OCI-LY3 (cell line): ENCODE data around the gene FN1.

Experiments
- H2AFZ ChIP-seq: fragments of 200-600, 300-600 bp; shearing (Covaris generic); 2 replicates; pipeline ENCODE4 v1.6.0; 2014; ENCODE audit warnings: antibody characterized with exemption, low read depth, low read length
- H3K27ac ChIP-seq: fragments of 200-600, 300-600 bp; sonication (generic); 2 replicates; pipeline ENCODE4 v1.5.1; 2014; ENCODE audit warnings: mild to moderate bottlenecking, low read length, moderate library complexity, mixed read lengths
- H3K27me3 ChIP-seq: fragments of 200-600, 300-600 bp; sonication (generic); 2 replicates; pipeline ENCODE4 v1.6.1; 2014; ENCODE audit warnings: low read depth, low read length, mixed read lengths
- H3K36me3 ChIP-seq: fragments of 200-600, 300-600 bp; sonication (generic); replicated peaks from 2 replicates; pipeline ENCODE3; 2014; ENCODE audit warnings: low read depth, low read length, mixed read lengths
- H3K4me1 ChIP-seq: fragments of 300-600, 200-600 bp; sonication (generic); 2 replicates; pipeline ENCODE4 v1.6.1; 2014; ENCODE audit warnings: low read length, mixed read lengths
- H3K4me2 ChIP-seq: fragments of 200-600, 300-600 bp; sonication (generic); 2 replicates; pipeline ENCODE4 v1.6.1; 2014; ENCODE audit warnings: low read length, mixed read lengths
- H3K4me3 ChIP-seq: fragments of 300-600, 200-600 bp; sonication (generic); 2 replicates; pipeline ENCODE4 v1.5.1; 2014; ENCODE audit warnings: antibody characterized with exemption, mild to moderate bottlenecking, low read length, moderate library complexity
- H3K79me2 ChIP-seq: fragments of 300-600, 200-600 bp; shearing (Covaris generic); 2 replicates; pipeline ENCODE4 v1.6.1; 2014; ENCODE audit warnings: mild to moderate bottlenecking, low read length, mixed read lengths
- H3K9ac ChIP-seq: fragments of 300-600, 200-600 bp; shearing (Covaris generic); 2 replicates; pipeline ENCODE4 v1.6.0; 2014; ENCODE audit warnings: mild to moderate bottlenecking, low read length, moderate library complexity
- H3K9me3 ChIP-seq: fragments of 200-600, 300-600 bp; shearing (Covaris generic); 2 replicates; pipeline ENCODE4 v1.6.1; 2014; ENCODE audit warnings: low read length, mixed read lengths; ENCODE audit not compliant: insufficient read depth
- H4K20me1 ChIP-seq: fragments of 200-600, 300-600 bp; sonication (generic); 2 replicates; pipeline ENCODE4 v1.6.1; 2016; ENCODE audit warnings: low read length, mixed read lengths; ENCODE audit not compliant: insufficient read depth
- EZH2phosphoT487 ChIP-seq: fragments of 200-600 bp; shearing (Covaris generic); IDR thresholded peaks from 2 replicates; pipeline ENCODE4 v1.6.1; 2018; ENCODE audit warnings: antibody characterized with exemption, mixed run types, low read depth
- TF ChIP-seq, protein P1 (sequence below): fragments of 200-600, 300-600 bp; sonication (generic); IDR thresholded peaks from 2 replicates; pipeline ENCODE4 v1.5.1; 2014; ENCODE audit warnings: antibody characterized with exemption, low read length, low read depth

Gene FN1

GRCh38 chr2:215328066-215328465 is 107.8 kb downstream of the FN1 start:
- H3K36me3 ChIP-seq, result peaks cover 32% of the 10 kb centered on the region
- peaks cover 4% of the 10 kb centered on the region; the same call in 1 of the 2 replicates for H3K4me1 ChIP-seq
- H3K27ac ChIP-seq, result no peak overlapping the region
- H3K4me2 ChIP-seq, result no peak overlapping the region
- no peaks in the 10 kb centered on the region for H3K9me3 ChIP-seq
- TF ChIP-seq, protein P1, sequence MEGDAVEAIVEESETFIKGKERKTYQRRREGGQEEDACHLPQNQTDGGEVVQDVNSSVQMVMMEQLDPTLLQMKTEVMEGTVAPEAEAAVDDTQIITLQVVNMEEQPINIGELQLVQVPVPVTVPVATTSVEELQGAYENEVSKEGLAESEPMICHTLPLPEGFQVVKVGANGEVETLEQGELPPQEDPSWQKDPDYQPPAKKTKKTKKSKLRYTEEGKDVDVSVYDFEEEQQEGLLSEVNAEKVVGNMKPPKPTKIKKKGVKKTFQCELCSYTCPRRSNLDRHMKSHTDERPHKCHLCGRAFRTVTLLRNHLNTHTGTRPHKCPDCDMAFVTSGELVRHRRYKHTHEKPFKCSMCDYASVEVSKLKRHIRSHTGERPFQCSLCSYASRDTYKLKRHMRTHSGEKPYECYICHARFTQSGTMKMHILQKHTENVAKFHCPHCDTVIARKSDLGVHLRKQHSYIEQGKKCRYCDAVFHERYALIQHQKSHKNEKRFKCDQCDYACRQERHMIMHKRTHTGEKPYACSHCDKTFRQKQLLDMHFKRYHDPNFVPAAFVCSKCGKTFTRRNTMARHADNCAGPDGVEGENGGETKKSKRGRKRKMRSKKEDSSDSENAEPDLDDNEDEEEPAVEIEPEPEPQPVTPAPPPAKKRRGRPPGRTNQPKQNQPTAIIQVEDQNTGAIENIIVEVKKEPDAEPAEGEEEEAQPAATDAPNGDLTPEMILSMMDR, result no peak
- TF ChIP-seq EZH2phosphoT487, result no peak
- H3K27me3 ChIP-seq, result no peaks in the 10 kb centered on the region
- H3K79me2 ChIP-seq, result peaks cover 80% of the 10 kb centered on the region
- H3K9ac ChIP-seq, result no peak overlapping the region
- no peaks in the 10 kb centered on the region for H4K20me1 ChIP-seq
- H3K4me3 ChIP-seq, result no peak overlapping the region
- no peak overlapping the region for H2AFZ ChIP-seq

DNA sequence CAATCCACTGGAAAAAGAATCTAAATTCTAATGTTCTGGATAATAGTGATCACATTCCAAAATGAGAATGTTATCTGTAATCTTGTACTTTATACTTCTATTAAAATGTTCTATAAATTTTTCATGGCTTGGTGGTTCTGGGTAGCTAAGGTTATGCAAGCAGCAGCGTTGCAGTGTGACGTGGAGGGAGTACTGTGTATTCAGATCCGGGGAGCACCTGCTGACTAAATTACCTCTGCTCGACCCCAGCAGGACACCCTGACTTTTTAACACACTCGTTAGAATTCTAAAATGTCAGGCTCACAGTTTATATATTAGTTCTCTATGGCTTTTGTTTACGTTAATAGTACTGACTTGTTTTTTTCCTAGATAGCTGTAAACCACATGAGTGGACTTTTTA is 111.1 kb downstream of the FN1 start:
- no peaks in the 10 kb centered on the region for H4K20me1 ChIP-seq
- H3K4me3 ChIP-seq, result no peak overlapping the region
- peaks cover 84% of the 10 kb centered on the region for H3K79me2 ChIP-seq
- no peak overlapping the region for H3K9ac ChIP-seq
- H3K4me1 ChIP-seq, result no peaks in the 10 kb centered on the region
- H3K27ac ChIP-seq, result no peak overlapping the region
- no peaks in the 10 kb centered on the region for H3K27me3 ChIP-seq
- H3K4me2 ChIP-seq, result no peak overlapping the region
- TF ChIP-seq, protein P1, result no peak
- no peak for TF ChIP-seq EZH2phosphoT487
- no peaks in the 10 kb centered on the region for H3K9me3 ChIP-seq
- peaks cover 28% of the 10 kb centered on the region for H3K36me3 ChIP-seq
- H2AFZ ChIP-seq, result no peak overlapping the region

DNA sequence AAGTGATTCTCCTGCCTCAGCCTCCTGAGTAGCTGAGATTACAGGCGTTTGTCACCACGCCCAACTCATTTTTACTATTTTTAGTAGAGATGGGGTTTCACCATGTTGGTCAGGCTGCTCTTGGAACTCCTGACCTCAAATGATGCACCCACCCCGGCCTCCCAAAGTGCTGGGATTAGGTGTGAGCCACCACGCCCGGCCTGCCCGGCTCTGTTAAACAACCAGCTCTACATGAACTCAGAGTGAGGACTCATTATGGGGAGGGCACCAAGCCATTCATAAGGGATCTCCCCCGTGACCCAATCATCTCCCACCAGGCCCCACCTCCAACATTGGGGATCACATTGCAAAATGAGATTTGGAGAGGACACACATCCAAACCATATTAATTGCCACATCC is 115.2 kb downstream of the FN1 start:
- Histone ChIP-seq H3K4me1 (no peaks in the 10 kb centered on the region), H2AFZ (no peak overlapping the region), H3K27ac (no peak overlapping the region), H3K79me2 (peaks cover 73% of the 10 kb centered on the region), H3K27me3 (no peaks in the 10 kb centered on the region), H4K20me1 (no peaks in the 10 kb centered on the region), H3K4me3 (no peak overlapping the region), H3K9me3 (no peaks in the 10 kb centered on the region), H3K36me3 (peaks cover 34% of the 10 kb centered on the region), H3K4me2 (no peak overlapping the region), H3K9ac (no peak overlapping the region)
- TF ChIP-seq, protein P1, result no peak
- no peak for TF ChIP-seq EZH2phosphoT487

GRCh38 chr2:215320102-215320501 is 115.8 kb downstream of the FN1 start:
- Histone ChIP-seq H3K9ac (no peak overlapping the region), H3K4me2 (no peak overlapping the region), H2AFZ (no peak overlapping the region), H3K4me1 (no peaks in the 10 kb centered on the region), H3K27ac (no peak overlapping the region), H3K9me3 (no peaks in the 10 kb centered on the region), H3K27me3 (no peaks in the 10 kb centered on the region), H3K4me3 (no peak overlapping the region), H3K79me2 (peaks cover 78% of the 10 kb centered on the region), H3K36me3 (peaks cover 34% of the 10 kb centered on the region), H4K20me1 (no peaks in the 10 kb centered on the region)
- no peak for TF ChIP-seq EZH2phosphoT487
- TF ChIP-seq, protein P1, result no peak
